ENCODE results near the gene ADAD2. TPM values are rescaled to one million over a fixed set of nuclear protein-coding genes. Genes with fewer than 3 reads are reported as not detected.
"Not testable (repeated sequence)": the region's sequence is repeated elsewhere in the genome, so short reads cannot be mapped to it uniquely, and the experiment has no call there.

ADAD2 gene
- total RNA-seq, 1 donor from 2014 or later = 0.87 TPM

- H3K27me3 Mint-ChIP-seq (ENCODE audit: unreplicated experiment) = peaks cover 4% of the 10 kb centered on the region
- no peak overlapping the region for H3K27ac Mint-ChIP-seq (ENCODE audit: unreplicated experiment)
- no peak for TF ChIP-seq CTCF (IDR thresholded peaks at IDR 0.05; ENCODE audit: unreplicated experiment)
- peaks cover 12% of the 10 kb centered on the region for H3K4me1 Mint-ChIP-seq (ENCODE audit: unreplicated experiment)
- DNase-seq (ENCODE audit: low spot score) = no peak
- no peaks in the 10 kb centered on the region for H3K9me3 Mint-ChIP-seq (ENCODE audit: unreplicated experiment)
- no peaks in the 10 kb centered on the region for H3K36me3 Mint-ChIP-seq (ENCODE audit: low read depth, unreplicated experiment)
- no peak overlapping the region for H3K4me3 Mint-ChIP-seq (ENCODE audit: unreplicated experiment)
Observed at GRCh38 chr16:84198401-84198800, 7.4 kb downstream of the ADAD2 start.

- DNase-seq (ENCODE audit: low spot score) = no peak
Observed at GRCh38 chr16:84199097-84199496, 8.1 kb downstream of the ADAD2 start.

GRCh38 chr16:84199861-84200260 is 8.9 kb downstream of the ADAD2 start:
- H3K4me1 Mint-ChIP-seq (ENCODE audit: unreplicated experiment) = no peaks in the 10 kb centered on the region
- no peak for DNase-seq (ENCODE audit: low spot score)
- no peak overlapping the region for H3K27ac Mint-ChIP-seq (ENCODE audit: unreplicated experiment)
- H3K9me3 Mint-ChIP-seq (ENCODE audit: unreplicated experiment) = no peaks in the 10 kb centered on the region
- H3K4me3 Mint-ChIP-seq (ENCODE audit: unreplicated experiment) = no peak overlapping the region
- H3K27me3 Mint-ChIP-seq (ENCODE audit: unreplicated experiment) = peaks cover 4% of the 10 kb centered on the region
- H3K36me3 Mint-ChIP-seq (ENCODE audit: low read depth, unreplicated experiment) = no peaks in the 10 kb centered on the region
- no peak for TF ChIP-seq CTCF (IDR thresholded peaks at IDR 0.05; ENCODE audit: unreplicated experiment)

More at GRCh38 chr16:84199097-84199496, 8.1 kb downstream of the ADAD2 start:
- TF ChIP-seq CTCF (IDR thresholded peaks at IDR 0.05; ENCODE audit: unreplicated experiment) = no peak
- Mint-ChIP-seq H3K9me3 (ENCODE audit: unreplicated experiment) (no peaks in the 10 kb centered on the region), H3K4me3 (ENCODE audit: unreplicated experiment) (no peak overlapping the region), H3K27ac (ENCODE audit: unreplicated experiment) (no peak overlapping the region), H3K27me3 (ENCODE audit: unreplicated experiment) (peaks cover 4% of the 10 kb centered on the region), H3K36me3 (ENCODE audit: low read depth, unreplicated experiment) (no peaks in the 10 kb centered on the region), H3K4me1 (ENCODE audit: unreplicated experiment) (peaks cover 5% of the 10 kb centered on the region)

- H3K9me3 Mint-ChIP-seq (ENCODE audit: unreplicated experiment); H3K36me3 Mint-ChIP-seq (ENCODE audit: low read depth, unreplicated experiment); DNase-seq (ENCODE audit: low spot score); H3K4me3 Mint-ChIP-seq (ENCODE audit: unreplicated experiment); H3K27ac Mint-ChIP-seq (ENCODE audit: unreplicated experiment); H3K27me3 Mint-ChIP-seq (ENCODE audit: unreplicated experiment); H3K4me1 Mint-ChIP-seq (ENCODE audit: unreplicated experiment): not testable (repeated sequence)
Observed at GRCh38 chr16:84204551-84204950, 13.6 kb downstream of the ADAD2 start.

GRCh38 chr16:84205123-84205522 is 14.2 kb downstream of the ADAD2 start:
- H3K27ac Mint-ChIP-seq (ENCODE audit: unreplicated experiment); H3K9me3 Mint-ChIP-seq (ENCODE audit: unreplicated experiment); DNase-seq (ENCODE audit: low spot score); H3K4me3 Mint-ChIP-seq (ENCODE audit: unreplicated experiment); H3K27me3 Mint-ChIP-seq (ENCODE audit: unreplicated experiment); H3K4me1 Mint-ChIP-seq (ENCODE audit: unreplicated experiment); H3K36me3 Mint-ChIP-seq (ENCODE audit: low read depth, unreplicated experiment): not testable (repeated sequence)

- Mint-ChIP-seq H3K27ac (ENCODE audit: unreplicated experiment) (no peak overlapping the region), H3K27me3 (ENCODE audit: unreplicated experiment) (peaks cover 1% of the 10 kb centered on the region)
Observed at GRCh38 chr16:84205976-84206691, 15.2 kb downstream of the ADAD2 start.

More at GRCh38 chr16:84205976-84206691, 15.2 kb downstream of the ADAD2 start:
- H3K9me3 Mint-ChIP-seq (ENCODE audit: unreplicated experiment) = no peaks in the 10 kb centered on the region
- H3K4me3 Mint-ChIP-seq (ENCODE audit: unreplicated experiment) = no peak overlapping the region
- no peak for TF ChIP-seq CTCF (IDR thresholded peaks at IDR 0.05; ENCODE audit: unreplicated experiment)
- DNase-seq (ENCODE audit: low spot score) = no peak
- H3K36me3 Mint-ChIP-seq (ENCODE audit: low read depth, unreplicated experiment) = no peaks in the 10 kb centered on the region
- no peaks in the 10 kb centered on the region for H3K4me1 Mint-ChIP-seq (ENCODE audit: unreplicated experiment)
